Amniotic stem cell (primary cell): ENCODE data around the gene MFSD8.
A peak's percentile ranks its signal among the peaks of the same experiment; 100 is the strongest.
"Not testable (repeated sequence)": the region's sequence is repeated elsewhere in the genome, so short reads cannot be mapped to it uniquely, and the experiment has no call there.

Source experiments
- DNase-seq: peaks from one replicate; lab custom pipeline; 2025; lab: John Stamatoyannopoulos, UW

MFSD8 gene

GRCh38 chr4:127936974-127937373 is 28.0 kb downstream of the MFSD8 start:
- peak; percentile 18 for DNase-seq

DNA sequence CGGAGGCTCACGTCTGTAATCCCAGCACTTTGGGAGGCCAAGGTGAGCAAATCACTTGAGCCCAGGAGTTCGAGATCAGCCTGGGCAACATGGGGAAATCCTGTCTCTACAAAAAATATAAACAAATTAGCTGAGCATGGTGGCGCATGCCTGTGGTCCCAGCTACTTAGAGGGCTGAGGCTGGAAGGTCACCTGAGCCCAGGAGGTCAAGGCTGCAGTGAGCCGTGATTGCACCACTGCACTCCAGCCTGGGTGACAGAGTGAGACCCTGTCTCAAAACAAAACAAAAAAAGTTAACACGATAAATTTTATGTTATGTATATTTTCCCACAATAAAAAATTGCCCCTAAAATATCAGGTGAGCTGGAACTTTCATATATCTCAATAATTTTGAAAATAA is 33.1 kb downstream of the MFSD8 start:
- not testable (repeated sequence) for DNase-seq

GRCh38 chr4:127930175-127930574 is 34.8 kb downstream of the MFSD8 start:
- DNase-seq, result no peak

DNA sequence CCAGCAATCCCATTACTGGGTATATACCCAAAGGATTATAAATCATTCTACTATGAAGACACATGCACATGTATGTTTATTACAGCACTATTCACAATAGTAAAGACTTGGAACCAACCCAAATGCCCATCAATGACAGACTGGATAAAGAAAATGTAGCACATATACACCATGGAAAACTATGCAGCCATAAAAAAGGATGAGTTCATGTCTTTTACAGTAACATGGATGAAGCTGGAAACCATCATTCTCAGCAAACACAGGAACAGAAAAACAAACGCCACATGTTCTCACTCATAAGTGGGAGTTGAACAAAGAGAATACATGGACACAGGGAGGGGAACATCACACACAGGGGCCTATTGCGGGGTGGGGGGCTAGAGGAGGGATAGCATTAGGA is 39.3 kb downstream of the MFSD8 start:
- DNase-seq, result not testable (repeated sequence)

- DNase-seq, result no peak
Measured at GRCh38 chr4:127922226-127922625, 42.7 kb downstream of the MFSD8 start.

DNA sequence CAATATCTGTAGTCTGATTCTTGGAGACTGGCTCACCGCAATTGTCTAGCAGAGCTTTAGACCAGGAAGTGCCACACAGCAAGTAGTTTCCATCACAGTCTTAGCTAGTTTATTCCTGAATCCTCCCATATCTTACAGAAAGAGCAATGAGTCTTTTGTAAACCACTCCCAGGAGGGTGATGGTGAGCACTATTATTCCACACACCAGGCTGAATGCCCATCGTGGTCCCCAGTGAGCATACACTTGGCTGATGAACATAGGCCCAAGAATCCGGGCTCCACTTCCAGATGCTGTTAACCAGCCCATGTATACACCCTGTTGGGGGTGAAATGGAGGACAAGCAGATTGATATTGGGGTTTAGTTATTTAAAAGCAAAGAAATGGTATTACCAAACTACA is 44.5 kb downstream of the MFSD8 start:
- no peak for DNase-seq

GRCh38 chr4:127917151-127917550 is 47.8 kb downstream of the MFSD8 start:
- DNase-seq, result no peak

DNA sequence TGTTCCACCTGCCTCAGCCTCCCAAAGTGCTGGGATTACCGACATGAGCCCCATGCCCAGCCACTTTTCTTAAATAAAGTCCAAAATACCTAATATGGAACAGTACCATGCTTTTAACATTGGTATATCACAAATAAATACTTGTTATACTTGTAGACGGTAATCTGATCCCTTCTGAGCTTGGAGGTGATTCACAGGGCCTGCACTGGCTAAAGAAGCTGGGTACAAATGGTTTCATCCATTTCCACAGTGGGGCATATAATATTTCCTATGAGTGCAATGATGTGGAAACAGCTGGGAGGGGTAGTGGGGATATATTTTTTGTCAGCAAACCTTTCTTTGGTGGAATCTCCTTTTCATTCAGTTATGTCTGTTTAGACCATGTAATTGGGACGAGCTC is 48.5 kb downstream of the MFSD8 start:
- DNase-seq, result no peak

- no peak for DNase-seq
Measured at GRCh38 chr4:127905029-127905428, 59.9 kb downstream of the MFSD8 start.

GRCh38 chr4:127899682-127900081 is 65.3 kb downstream of the MFSD8 start:
- not testable (repeated sequence) for DNase-seq

GRCh38 chr4:127896528-127896927 is 68.4 kb downstream of the MFSD8 start:
- DNase-seq, result no peak

GRCh38 chr4:127896069-127896468 is 68.9 kb downstream of the MFSD8 start:
- no peak for DNase-seq

GRCh38 chr4:127889903-127890302 is 75.1 kb downstream of the MFSD8 start:
- DNase-seq, result no peak

DNA sequence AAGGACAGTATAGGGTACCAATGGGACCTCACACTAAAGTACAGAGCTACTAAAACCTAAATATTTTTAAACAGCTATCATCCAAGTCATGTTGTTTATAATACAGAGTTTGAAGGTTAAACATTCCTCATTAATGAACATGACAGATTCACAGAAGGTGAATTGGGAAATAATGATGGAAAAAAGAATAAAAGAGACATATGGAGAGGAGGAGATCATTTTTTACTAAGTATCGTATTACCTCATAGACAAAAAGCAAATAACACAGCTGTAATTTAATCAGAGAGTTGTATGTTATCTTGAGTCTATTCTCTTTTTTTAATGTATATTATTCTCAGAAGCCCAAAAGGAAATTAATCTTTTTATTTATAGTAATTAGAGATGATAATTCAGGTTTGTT is 76.4 kb downstream of the MFSD8 start:
- DNase-seq, result no peak

- DNase-seq, result no peak
Measured at GRCh38 chr4:127881563-127881864, 83.5 kb downstream of the MFSD8 start.

- peak; percentile 88 for DNase-seq
Measured at GRCh38 chr4:127880763-127881562, 84.0 kb downstream of the MFSD8 start, which contains the start of gene PLK4. Gene PLK4 (plus strand): TSS chr4:127880893. CDS start chr4:127881135, 242 bp downstream.

- DNase-seq, result no peak
Measured at GRCh38 chr4:127875791-127876190, 89.2 kb downstream of the MFSD8 start.

GRCh38 chr4:127870688-127871087 is 94.3 kb downstream of the MFSD8 start:
- DNase-seq, result peak; percentile 42

GRCh38 chr4:127870281-127870680 is 94.7 kb downstream of the MFSD8 start:
- no peak for DNase-seq

DNA sequence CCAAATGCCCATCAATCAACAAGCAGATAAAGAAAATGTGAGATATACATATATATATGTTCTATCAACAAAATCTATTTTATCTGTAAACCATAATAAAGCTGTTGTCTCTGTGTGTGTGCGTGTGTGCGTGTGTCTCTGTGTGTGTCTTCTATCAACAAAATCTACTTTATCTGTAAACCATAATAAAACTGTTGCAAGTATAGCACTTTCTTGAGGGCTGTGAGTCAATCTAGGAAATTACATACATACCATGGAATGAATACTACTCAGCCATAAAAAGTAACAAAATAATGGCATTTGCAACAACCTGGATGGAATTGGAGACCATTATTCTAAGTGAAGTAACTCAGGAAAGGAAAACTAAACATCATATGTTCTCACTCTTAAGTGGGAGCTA is 96.8 kb downstream of the MFSD8 start:
- DNase-seq, result no peak
